ENCODE data around the gene MAN1A1. TPM values are rescaled to one million over a fixed set of nuclear protein-coding genes. Genes with fewer than 3 reads are reported as not detected.

The MAN1A1 gene
- total RNA-seq, 1 experiment from 2014 or later, result 0.06 TPM

- H3K4me1 ChIP-seq (ENCODE audit: insufficient read depth, low read length, poor library complexity, severe bottlenecking), result no peaks in the 10 kb centered on the region
- H3K4me3 ChIP-seq (ENCODE audit: low read depth, low read length, poor library complexity, severe bottlenecking), result no peak overlapping the region
- no peak for DNase-seq (ENCODE audit: low spot score)
- no peaks in the 10 kb centered on the region for H3K9me3 ChIP-seq (ENCODE audit: low read depth, low read length, poor library complexity, severe bottlenecking)
- TF ChIP-seq CTCF (conservative IDR thresholded peaks at IDR 0.05; ENCODE audit: low read depth, low read length) (no peak), EZH2 (IDR thresholded peaks at IDR 0.05; ENCODE audit: borderline replicate concordance, low read depth, low read length, poor library complexity, severe bottlenecking) (no peak)
- intact Hi-C loops (cut with micrococcal nuclease; ENCODE audit: unreplicated experiment), result no loop called here
- BruUV-seq (replicated peaks), result no TSS peak
- ChIA-PET CTCF (no interaction called here), POLR2A (ENCODE audit: low non-redundant PET) (no interaction called here)
- H3K36me3 ChIP-seq (ENCODE audit: insufficient read depth, low read length, poor library complexity, severe bottlenecking), result no peaks in the 10 kb centered on the region
- H3K27ac ChIP-seq (ENCODE audit: low read depth, low read length, poor library complexity, severe bottlenecking), result no peak overlapping the region
- H3K27me3 ChIP-seq (replicated peaks; ENCODE audit: insufficient read depth, low read depth, low read length, poor library complexity), result no peaks in the 10 kb centered on the region
These were observed 29.9 kb downstream of the MAN1A1 start for GRCh38 chr6:119319694-119320093.

GRCh38 chr6:119318730-119319129 is 30.8 kb downstream of the MAN1A1 start:
- no peaks in the 10 kb centered on the region for H3K27me3 ChIP-seq (replicated peaks; ENCODE audit: insufficient read depth, low read depth, low read length, poor library complexity)
- ChIA-PET CTCF (no interaction called here), POLR2A (ENCODE audit: low non-redundant PET) (no interaction called here)
- no peak for TF ChIP-seq EZH2 (IDR thresholded peaks at IDR 0.05; ENCODE audit: borderline replicate concordance, low read depth, low read length, poor library complexity, severe bottlenecking)
- TF ChIP-seq CTCF (conservative IDR thresholded peaks at IDR 0.05; ENCODE audit: low read depth, low read length), result no peak
- no TSS peak for BruUV-seq (replicated peaks)
- intact Hi-C loops (cut with micrococcal nuclease; ENCODE audit: unreplicated experiment), result no loop called here
- H3K27ac ChIP-seq (ENCODE audit: low read depth, low read length, poor library complexity, severe bottlenecking), result no peak overlapping the region
- H3K4me3 ChIP-seq (ENCODE audit: low read depth, low read length, poor library complexity, severe bottlenecking), result no peak overlapping the region
- H3K9me3 ChIP-seq (ENCODE audit: low read depth, low read length, poor library complexity, severe bottlenecking), result no peaks in the 10 kb centered on the region
- no peaks in the 10 kb centered on the region for H3K36me3 ChIP-seq (ENCODE audit: insufficient read depth, low read length, poor library complexity, severe bottlenecking)
- no peaks in the 10 kb centered on the region for H3K4me1 ChIP-seq (ENCODE audit: insufficient read depth, low read length, poor library complexity, severe bottlenecking)
- no peak for DNase-seq (ENCODE audit: low spot score)

- BruUV-seq (replicated peaks), result no TSS peak
- Histone ChIP-seq H3K27ac (ENCODE audit: low read depth, low read length, poor library complexity, severe bottlenecking) (no peak overlapping the region), H3K27me3 (replicated peaks; ENCODE audit: insufficient read depth, low read depth, low read length, poor library complexity) (no peaks in the 10 kb centered on the region), H3K4me1 (ENCODE audit: insufficient read depth, low read length, poor library complexity, severe bottlenecking) (no peaks in the 10 kb centered on the region), H3K4me3 (ENCODE audit: low read depth, low read length, poor library complexity, severe bottlenecking) (no peak overlapping the region), H3K36me3 (ENCODE audit: insufficient read depth, low read length, poor library complexity, severe bottlenecking) (no peaks in the 10 kb centered on the region), H3K9me3 (ENCODE audit: low read depth, low read length, poor library complexity, severe bottlenecking) (no peaks in the 10 kb centered on the region)
- no peak for DNase-seq (ENCODE audit: low spot score)
- CTCF ChIA-PET, result no interaction called here
- intact Hi-C loops (cut with micrococcal nuclease; ENCODE audit: unreplicated experiment), result no loop called here
- POLR2A ChIA-PET (ENCODE audit: low non-redundant PET), result no interaction called here
- TF ChIP-seq CTCF (conservative IDR thresholded peaks at IDR 0.05; ENCODE audit: low read depth, low read length) (no peak), EZH2 (IDR thresholded peaks at IDR 0.05; ENCODE audit: borderline replicate concordance, low read depth, low read length, poor library complexity, severe bottlenecking) (no peak)
These were observed 31.4 kb downstream of the MAN1A1 start for GRCh38 chr6:119318176-119318575.

All from A673 (cell line).